ENCODE measurements around the gene SLC27A6.

SLC27A6 gene

DNA sequence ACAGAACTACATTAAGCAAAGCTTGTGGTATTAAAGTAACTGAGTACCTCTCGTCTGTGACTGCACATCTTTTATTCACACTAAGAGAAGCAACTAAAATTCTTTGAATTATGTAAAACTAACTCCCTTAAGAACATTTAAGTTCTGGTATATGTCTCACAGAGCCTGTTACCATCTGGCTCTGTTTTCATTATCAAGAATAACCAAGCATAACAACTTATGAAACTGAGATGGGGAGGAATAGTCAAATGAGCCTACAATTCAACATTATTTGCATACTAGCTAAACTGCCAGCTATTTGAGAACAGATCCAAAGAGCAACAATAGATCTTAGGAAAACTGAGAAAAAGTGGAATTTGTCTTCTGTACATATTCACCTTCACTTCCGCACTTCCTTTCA, 104.0 kb downstream of the SLC27A6 start:
- peaks cover 2% of the 10 kb centered on the region for H3K27me3 Mint-ChIP-seq
- no peak overlapping the region for H3K4me3 Mint-ChIP-seq
- no peaks in the 10 kb centered on the region for H3K36me3 Mint-ChIP-seq
- H3K9me3 Mint-ChIP-seq = no peaks in the 10 kb centered on the region
- no peaks in the 10 kb centered on the region for H3K4me1 Mint-ChIP-seq
- H3K27ac Mint-ChIP-seq = no peak overlapping the region

DNA sequence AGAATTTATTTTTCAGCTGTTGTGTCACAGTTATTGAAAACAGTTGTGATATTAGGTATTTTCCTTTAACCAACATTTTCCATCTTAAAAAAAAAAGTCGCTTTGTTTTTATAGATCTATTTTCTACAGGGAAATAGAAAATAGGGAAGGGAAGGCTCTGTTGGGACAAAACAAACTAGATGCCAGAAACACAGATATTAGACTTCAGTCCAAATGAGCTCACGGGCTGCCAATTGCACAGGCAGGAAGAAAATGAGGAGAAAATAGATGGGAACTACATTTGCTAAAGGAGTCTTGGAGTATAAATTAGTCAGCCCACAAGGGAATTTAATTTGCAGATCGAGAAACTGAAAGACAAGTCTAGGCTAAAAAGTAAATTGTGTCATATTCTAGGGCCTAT, 107.8 kb downstream of the SLC27A6 start:
- Mint-ChIP-seq H3K4me1 (no peaks in the 10 kb centered on the region), H3K4me3 (no peak overlapping the region), H3K36me3 (no peaks in the 10 kb centered on the region), H3K27me3 (peaks cover 5% of the 10 kb centered on the region), H3K27ac (no peak overlapping the region), H3K9me3 (no peaks in the 10 kb centered on the region)

DNA sequence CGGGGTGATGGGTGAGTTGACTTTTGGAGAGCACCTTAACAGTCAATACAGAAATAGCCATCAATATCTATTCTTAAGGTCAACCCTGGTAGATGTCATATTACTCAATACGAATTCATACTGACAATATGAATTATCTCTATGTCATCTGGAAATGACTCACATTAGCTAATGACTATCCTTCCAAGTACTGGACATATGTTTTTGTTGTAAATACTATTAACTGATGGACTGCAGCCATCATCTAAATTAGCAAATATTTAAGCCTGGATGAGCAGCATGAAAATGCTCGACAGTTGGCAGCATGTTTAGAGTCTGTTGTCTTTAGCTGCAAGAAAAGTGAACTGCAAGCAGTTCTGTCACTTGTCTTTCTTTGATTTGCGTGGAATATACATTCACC, 109.6 kb downstream of the SLC27A6 start:
- Mint-ChIP-seq H3K4me1 (no peaks in the 10 kb centered on the region), H3K27ac (no peak overlapping the region), H3K36me3 (no peaks in the 10 kb centered on the region), H3K4me3 (no peak overlapping the region), H3K27me3 (peaks cover 5% of the 10 kb centered on the region), H3K9me3 (no peaks in the 10 kb centered on the region)

DNA sequence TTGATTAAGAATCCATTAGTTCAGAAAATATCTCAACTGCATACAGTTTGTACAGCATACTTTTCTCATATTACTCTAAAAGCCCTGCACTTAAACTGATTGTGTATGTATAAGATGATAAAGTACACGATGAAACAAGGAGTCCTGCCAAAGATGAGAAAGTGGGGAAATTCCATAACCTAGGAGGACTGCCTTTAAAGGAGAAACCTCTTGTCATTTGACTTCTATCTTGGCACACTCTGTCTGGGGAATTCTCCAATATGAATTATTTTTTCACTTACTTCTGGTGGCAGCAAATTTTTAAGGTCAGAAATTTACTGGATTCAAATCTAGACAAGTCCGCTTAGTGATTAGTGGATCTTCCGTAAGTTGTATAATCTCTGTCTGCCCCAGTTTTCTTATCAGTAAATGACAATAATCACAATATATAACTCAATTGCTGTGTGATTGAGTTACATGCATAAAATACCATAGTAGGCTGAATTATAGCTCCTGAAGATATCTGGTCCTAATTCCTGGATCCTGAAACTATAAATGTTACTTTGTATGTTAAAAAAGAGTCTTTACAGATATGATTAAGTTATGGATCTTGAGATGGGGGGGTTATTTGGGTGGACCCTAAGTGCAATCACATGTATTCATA, 112.3 kb downstream of the SLC27A6 start:
- H3K9me3 Mint-ChIP-seq = no peaks in the 10 kb centered on the region
- no peak overlapping the region for H3K27ac Mint-ChIP-seq
- H3K27me3 Mint-ChIP-seq = peaks cover 5% of the 10 kb centered on the region
- no peak overlapping the region for H3K4me3 Mint-ChIP-seq
- H3K36me3 Mint-ChIP-seq = no peaks in the 10 kb centered on the region
- no peaks in the 10 kb centered on the region for H3K4me1 Mint-ChIP-seq

DNA sequence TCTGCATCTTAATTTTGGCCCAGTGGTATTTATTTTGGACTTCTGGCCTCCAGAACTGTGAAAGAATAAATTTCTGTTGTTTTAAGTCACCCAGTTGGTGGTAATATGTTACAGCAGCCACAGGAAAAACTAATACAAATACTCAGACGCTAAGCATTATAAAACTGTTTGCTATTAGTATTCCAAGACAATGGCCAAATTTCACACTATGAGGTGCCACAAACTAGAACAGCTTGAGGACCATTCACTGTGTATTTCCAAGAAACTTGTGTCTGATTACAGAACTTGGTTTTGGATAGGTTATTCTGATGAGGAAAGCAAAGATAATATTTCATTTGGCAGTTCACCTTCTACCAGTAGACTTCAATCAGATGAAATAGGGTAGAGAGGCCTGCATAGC, 113.0 kb downstream of the SLC27A6 start:
- no peaks in the 10 kb centered on the region for H3K36me3 Mint-ChIP-seq
- H3K27me3 Mint-ChIP-seq = peaks cover 2% of the 10 kb centered on the region
- no peak overlapping the region for H3K27ac Mint-ChIP-seq
- H3K4me1 Mint-ChIP-seq = no peaks in the 10 kb centered on the region
- H3K4me3 Mint-ChIP-seq = no peak overlapping the region
- no peaks in the 10 kb centered on the region for H3K9me3 Mint-ChIP-seq

DNA sequence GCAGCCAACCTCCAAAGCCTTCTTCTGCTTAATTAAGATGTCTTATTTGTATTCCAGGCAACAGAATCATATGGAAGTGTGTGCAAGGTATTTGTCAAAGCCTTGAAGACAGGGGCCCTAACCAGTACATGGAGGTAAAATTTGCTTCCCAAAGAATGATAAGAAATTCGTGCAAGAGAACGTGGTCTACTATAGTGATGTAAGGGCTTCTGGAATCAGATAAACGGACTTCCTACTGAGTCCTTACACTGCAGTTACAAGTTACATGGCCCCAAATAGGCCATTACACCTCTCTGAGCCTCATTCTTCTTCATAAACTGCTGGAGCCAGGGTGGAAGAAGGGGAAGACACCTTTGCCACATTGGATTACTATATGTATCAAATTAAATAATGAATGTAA, 113.4 kb downstream of the SLC27A6 start:
- H3K4me3 Mint-ChIP-seq = no peak overlapping the region
- no peak overlapping the region for H3K27ac Mint-ChIP-seq
- no peaks in the 10 kb centered on the region for H3K36me3 Mint-ChIP-seq
- no peaks in the 10 kb centered on the region for H3K9me3 Mint-ChIP-seq
- H3K4me1 Mint-ChIP-seq = no peaks in the 10 kb centered on the region
- peaks cover 2% of the 10 kb centered on the region for H3K27me3 Mint-ChIP-seq

DNA sequence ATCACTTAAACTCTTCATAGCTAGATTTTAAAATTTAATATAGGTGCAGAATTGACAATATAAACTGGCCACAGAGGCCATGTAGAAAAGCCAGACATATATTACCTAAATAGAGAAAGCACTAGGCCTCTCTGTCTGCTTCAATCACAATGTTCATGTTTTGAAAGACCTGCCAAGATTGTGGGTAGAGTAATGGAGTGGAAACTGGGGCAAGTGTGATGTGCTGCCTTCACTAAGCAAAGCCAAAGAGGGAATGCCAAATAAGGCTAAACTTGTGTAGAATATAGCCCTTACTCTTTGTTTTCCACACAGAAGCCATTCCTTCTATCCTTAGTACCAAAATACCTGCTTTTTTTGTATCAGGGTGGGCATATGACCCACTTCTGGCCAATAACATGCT, 114.2 kb downstream of the SLC27A6 start:
- Mint-ChIP-seq H3K4me3 (no peak overlapping the region), H3K27me3 (peaks cover 2% of the 10 kb centered on the region), H3K36me3 (no peaks in the 10 kb centered on the region), H3K9me3 (no peaks in the 10 kb centered on the region), H3K4me1 (no peaks in the 10 kb centered on the region), H3K27ac (no peak overlapping the region)

DNA sequence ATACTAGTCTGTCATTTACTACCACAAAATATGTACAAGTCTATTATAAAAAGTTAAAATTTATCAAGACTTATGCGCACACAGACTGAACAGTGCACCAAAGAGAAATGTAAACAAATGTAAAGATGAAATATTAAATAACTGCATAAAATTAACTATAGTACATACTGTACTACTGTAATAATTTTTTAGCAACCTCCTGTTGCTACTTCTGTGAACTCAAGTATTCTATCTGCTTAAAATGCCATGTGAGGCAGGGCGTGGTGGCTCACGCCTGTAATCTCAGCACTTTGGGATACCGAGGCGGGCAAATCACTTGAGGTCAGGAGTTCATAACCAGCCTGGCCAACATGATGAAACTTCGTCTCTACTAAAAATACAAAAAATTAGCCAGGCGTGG, 115.5 kb downstream of the SLC27A6 start:
- Mint-ChIP-seq H3K4me3 (no peak overlapping the region), H3K27ac (no peak overlapping the region), H3K36me3 (no peaks in the 10 kb centered on the region), H3K9me3 (no peaks in the 10 kb centered on the region), H3K27me3 (peaks cover 4% of the 10 kb centered on the region), H3K4me1 (no peaks in the 10 kb centered on the region)

DNA sequence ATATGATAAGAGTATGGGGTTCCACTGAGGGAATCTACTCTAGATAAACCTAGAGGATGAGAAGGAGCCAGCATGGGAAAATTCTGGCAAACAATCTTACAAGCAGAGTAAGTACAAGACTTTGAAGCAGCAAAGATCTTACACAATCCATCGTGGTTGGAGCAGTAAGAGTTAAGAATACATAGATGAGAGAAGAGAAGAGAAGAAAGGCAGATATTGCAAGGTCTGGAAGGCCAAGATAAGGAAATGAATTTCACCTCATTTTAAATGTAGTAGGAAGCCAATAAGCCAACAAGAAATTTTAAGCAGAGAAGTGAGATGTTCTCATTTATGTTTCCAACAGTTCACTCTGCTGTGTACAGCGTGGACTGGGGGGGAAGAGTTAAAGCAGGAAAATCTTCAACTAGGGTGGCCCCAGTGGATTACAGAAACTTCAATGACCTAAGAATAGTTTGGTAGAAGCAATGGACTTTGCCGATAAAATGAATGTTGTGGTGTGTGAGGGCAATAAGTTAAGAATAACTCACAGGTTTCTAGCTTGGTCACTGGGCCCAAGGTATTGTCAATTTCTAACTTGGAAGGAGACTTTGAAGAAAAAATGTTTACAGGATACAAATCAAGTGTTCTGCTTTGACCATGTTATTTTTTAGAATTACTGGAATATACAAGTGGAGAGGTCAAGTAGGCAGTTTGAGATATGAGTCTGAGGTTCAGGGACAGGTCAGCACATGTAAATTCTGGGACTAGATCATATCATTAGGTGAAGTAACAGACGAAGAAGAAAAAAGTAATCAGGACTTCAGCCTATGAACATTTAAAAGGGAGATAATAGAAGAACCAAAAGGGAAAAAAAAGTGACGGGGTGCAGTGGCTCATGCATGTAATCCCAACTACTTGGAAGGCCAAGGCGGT, 117.2 kb downstream of the SLC27A6 start:
- H3K4me3 Mint-ChIP-seq = no peak overlapping the region
- no peaks in the 10 kb centered on the region for H3K9me3 Mint-ChIP-seq
- H3K4me1 Mint-ChIP-seq = no peaks in the 10 kb centered on the region
- H3K36me3 Mint-ChIP-seq = no peaks in the 10 kb centered on the region
- no peak overlapping the region for H3K27ac Mint-ChIP-seq
- peaks cover 6% of the 10 kb centered on the region for H3K27me3 Mint-ChIP-seq

Measured in activated naive CD4-positive, alpha-beta T cell treated with anti-CD3 and anti-CD28 coated beads, Interleukin-2, amount 50 U/mL, for 24 hours (primary cell).